HG03196 (cell line): ENCODE data around the gene DNMT3L.
"Not testable (repeated sequence)": the region's sequence is repeated elsewhere in the genome, so short reads cannot be mapped to it uniquely, and the experiment has no call there.

ENCODE experiments used
- ATAC-seq: cut with Tn5 transposase; IDR thresholded peaks from one replicate; pipeline ENCODE4 v1.9.1; 2021; ENCODE audit not compliant: unreplicated experiment

Gene DNMT3L

DNA sequence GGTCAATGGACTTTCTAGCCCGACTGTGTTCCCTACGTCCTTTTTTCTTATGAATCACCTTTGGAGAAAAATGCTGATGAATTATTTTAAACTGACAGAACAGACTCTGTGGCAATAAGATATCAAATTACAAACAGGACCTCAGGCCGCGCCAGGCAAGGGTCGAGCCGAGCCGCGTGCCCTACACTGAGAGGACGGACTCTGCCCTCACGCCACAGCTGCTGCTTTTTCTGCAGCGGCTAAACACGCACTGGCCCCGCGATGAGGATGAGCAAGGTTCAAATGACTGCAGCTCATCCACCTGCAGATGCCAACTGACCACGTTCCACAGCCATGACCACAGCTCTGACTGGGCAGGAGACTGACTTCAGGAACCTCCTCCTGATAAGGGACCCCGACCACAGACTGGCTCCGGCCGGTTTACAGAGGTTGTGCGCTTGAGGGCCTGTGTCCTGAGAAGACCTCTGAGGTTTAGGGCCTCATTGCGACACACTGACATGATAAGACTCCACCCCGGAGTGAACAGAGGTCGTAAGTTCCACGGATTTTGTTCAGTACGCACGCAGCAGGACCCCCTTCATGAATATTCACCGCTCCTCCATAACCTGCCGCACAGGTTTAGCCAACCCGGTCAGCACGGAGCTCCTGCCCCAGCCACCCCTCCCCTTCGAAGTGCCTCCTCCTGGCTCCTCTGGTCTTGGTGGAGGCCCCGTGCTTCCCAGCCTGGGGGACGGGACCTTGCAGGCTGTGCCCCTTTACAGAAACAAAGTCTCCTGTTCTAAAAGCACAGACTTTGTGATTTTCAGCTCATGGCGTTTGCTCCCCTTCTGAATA lies 12.3 kb downstream of the DNMT3L start:
- not testable (repeated sequence) for ATAC-seq

DNA sequence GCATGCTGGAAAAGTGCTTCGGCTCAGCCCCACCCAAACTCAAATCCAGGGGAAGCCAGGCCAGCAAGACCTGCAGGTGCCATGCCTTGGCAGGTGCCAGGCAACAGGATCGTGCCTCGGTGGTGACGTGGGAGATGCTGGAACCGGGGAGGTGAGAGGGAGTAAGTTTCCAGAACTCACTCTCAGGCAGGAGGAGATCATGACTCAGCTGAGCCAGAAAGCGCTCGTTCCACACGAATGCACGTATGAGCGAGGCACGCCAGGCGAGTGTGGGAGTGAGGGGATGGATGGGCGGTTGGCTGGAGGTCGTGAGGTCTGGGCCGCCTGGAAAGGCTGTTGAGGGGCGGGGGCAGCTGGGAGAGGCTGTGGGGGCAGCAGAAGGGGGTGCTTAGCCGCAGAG lies 13.8 kb downstream of the DNMT3L start:
- ATAC-seq: not testable (repeated sequence)

- peak; percentile 56 for ATAC-seq
These were observed 17.7 kb downstream of the DNMT3L start for GRCh38 chr21:44243980-44244379.

GRCh38 chr21:44241281-44241680 lies 20.4 kb downstream of the DNMT3L start:
- not testable (repeated sequence) for ATAC-seq

DNA sequence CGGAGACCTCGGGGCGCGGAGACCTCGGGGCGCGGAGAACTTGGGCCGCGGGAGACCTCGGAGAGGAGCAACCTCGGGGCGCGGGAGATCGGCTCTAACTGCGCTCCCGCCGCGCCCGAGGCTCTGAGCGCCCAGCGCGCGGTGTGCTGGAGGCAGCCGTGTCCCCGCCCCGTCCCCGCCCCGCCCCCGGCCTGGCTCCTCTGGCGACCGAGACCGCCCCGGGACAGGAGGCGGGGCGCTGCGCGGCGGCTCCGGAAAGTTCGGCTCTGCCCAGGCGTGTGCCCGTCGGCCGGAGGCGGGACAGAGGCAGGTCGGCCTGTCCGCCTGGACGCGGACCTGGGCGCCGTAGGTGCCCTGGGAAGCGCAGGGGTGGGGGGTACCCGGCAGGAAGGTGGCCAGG lies 20.9 kb downstream of the DNMT3L start, which contains the start of gene ICOSLG:
Gene ICOSLG (minus strand): TSS at position 102 of the 400 bp plus-strand sequence. CDS start 126 bp downstream, outside the sequence.
- ATAC-seq: not testable (repeated sequence)

GRCh38 chr21:44240353-44240752 lies 21.3 kb downstream of the DNMT3L start:
- not testable (repeated sequence) for ATAC-seq

GRCh38 chr21:44229561-44229960 lies 32.1 kb downstream of the DNMT3L start:
- not testable (repeated sequence) for ATAC-seq

DNA sequence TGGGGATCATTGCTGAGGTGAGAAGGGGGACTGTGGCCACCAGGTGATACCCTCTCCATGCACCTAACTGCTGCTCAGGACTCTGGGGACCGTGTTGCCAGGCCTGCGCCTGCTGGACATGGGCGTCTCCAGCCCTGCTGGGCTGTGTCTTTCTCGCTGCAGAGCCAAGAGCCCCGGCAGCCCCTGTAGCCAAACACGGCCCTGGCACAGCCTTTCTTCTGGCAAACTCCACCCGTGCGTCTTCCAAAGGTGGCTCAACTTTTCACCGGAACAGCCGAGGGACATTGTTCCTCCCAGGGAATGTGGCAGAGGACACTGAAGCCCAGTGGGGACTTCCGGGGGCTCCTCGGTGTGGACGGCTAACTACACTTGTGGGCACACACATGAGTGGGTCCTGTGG lies 33.6 kb downstream of the DNMT3L start:
- ATAC-seq: not testable (repeated sequence)

GRCh38 chr21:44227614-44228013 lies 34.1 kb downstream of the DNMT3L start:
- ATAC-seq: not testable (repeated sequence)

DNA sequence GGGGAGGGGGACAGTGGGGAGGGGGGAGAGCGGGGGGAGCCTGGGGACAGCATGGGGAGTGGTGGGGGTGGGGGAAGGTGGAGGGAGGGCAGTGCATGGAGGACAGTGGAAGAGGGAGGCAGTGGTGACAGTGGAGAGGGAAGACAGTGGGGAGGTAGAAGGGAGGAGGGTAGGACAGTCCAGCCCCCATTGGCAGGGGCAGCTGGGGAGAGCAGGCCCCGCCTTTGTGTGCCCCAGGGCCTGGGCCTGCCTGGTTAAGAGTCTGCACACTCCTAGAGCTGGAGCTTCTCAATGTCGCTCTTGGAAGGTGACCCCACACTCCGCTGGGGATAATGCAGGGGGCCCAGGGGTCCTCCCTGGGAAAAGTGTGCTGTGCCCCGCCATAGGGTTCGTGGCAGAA lies 36.1 kb downstream of the DNMT3L start:
- ATAC-seq: not testable (repeated sequence)

DNA sequence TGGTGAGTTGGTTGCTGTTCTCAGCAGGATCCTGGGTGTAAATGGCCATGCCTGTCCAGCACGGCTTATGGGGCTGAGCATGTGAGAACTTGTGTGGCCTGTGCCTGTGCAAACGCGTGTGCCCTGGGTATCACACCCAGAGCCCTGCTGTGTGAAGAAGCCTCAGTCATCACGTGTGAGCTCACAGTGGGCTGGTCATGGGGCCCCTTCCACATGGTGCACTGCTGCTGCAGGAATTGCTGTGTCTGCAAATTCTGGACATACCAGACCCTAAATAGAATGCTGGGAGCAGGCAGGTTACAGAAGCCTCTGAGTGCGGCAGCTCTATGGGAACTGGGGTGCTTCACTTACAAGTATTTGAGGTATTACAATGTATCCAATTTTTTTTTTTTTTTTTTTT lies 38.4 kb downstream of the DNMT3L start:
- not testable (repeated sequence) for ATAC-seq

DNA sequence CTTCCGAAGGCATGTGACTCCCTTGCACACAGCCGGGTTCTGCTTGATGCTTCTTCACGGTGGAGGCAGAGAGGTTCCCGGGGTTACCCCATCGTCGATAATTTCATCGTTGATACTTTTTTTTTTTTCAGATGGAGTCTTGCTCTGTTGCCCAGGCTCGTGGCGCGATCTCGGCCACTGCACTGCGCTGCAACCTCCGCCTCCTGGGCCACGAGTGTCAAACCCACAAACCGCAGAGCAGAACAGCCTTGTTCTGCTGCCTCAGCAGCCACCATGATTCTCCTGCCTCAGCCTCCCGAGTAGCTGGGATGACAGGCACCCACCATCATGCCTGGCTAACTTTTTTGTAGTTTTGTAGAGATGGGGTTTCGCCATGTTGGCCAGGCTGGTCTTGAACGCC lies 41.0 kb downstream of the DNMT3L start:
- ATAC-seq: not testable (repeated sequence)

DNA sequence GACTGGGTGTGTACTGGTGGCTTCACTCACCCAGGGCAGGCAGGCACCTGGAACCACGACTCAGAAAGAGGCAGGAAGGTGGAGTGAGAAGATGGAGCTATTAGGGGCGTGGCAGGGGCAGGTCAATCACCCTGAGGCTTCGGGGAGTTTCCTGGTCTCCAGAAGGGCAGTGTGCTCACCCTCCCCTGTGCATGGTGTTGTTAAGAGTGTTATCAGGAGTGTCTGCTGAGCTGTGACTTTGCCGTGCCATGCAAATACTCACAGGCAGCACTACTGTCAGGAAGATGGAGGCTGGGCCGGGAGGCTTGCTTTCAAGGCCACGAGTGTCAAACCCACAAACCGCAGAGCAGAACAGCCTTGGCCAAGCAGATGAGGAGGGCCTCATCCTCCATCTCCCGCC lies 43.2 kb downstream of the DNMT3L start:
- ATAC-seq: not testable (repeated sequence)

DNA sequence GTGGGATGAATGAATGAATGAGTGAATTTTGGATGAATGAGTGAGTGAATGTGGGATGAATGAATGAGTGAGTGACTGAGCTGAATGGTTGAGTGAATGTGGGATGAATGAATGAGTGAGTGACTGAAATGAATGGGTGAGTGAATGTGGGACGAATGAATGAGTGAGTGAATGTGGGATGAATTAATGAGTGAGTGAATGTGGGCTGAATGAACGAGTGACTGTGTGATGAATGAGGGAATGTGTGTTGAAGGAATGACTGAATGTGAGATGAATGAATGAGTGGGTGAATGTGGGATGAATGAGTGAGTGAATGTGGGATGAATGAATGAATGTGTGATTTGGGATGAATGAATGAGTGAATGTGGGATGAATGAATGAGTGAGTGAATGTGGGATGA lies 49.7 kb downstream of the DNMT3L start:
- ATAC-seq: not testable (repeated sequence)

DNA sequence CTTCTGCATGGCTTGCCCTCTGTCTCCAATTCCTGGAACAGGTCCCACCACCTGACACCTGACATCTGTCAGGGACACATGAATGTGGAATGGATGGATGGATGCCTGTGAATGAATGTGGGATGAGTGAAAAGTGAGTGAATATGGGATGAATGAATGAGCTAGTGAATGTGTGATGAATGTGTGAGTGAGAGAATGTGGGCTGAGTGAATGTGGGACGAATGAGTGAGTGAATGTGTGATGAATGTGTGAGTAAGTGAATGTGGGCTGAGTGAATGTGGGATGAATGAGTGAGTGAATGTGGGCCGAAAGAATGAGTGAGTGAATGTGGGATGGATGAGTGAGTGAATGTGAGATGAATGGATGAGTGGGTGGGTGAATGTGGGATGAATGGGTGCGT lies 50.1 kb downstream of the DNMT3L start:
- ATAC-seq: not testable (repeated sequence)

GRCh38 chr21:44207860-44208646 lies 53.6 kb downstream of the DNMT3L start:
- ATAC-seq: not testable (repeated sequence)

GRCh38 chr21:44206698-44207676 lies 54.7 kb downstream of the DNMT3L start:
- peak; percentile 60 for ATAC-seq

DNA sequence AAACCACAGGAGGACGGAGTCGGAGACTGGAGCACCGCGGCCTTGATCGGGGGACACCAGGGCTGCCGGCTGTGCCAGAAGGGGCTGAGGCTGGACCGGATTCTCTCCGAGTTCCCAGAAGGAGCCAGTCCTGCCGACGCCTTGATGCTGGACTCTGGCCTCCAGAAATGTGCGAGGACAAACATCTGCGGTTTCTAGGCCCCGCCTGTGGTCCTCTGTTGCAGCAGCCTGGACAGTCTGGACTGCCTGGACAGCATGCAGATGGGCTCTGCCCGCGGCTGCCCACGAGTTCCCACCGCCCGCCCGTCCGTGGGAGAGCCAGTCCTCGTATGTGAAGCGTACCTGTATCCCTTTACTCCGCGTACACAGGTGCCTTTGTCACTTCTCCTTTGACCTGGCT lies 55.5 kb downstream of the DNMT3L start:
- ATAC-seq: peak; percentile 5

- ATAC-seq: not testable (repeated sequence)
These were observed 59.0 kb downstream of the DNMT3L start for GRCh38 chr21:44202590-44203299.

DNA sequence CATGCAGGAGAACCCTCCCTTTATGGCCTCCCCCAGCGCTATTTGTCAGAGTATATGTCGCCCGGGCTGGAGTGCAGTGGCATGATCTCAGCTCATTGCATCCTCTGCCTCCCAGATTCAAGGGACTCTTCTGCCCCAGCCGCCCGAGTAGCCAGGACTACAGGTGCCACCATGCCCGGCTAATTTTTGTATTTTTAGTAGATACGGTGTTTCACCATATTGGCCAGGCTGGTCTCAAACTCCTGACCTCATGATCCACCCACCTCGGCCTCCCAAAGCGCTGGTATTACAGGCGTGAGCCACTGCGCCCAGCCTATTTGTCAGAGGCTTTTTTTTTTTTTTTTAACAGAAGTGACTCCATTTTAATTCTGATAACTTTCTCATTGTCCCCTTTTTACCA lies 61.7 kb downstream of the DNMT3L start:
- ATAC-seq: not testable (repeated sequence)
